ENCODE data around the gene MEGF11. TPM values are rescaled to one million over a fixed set of nuclear protein-coding genes. Genes with fewer than 3 reads are reported as not detected.
A peak's percentile ranks its signal among the peaks of the same experiment; 100 is the strongest.

The MEGF11 gene
- total RNA-seq, 1 experiment from 2014 or later, result 2.3 TPM

DNA sequence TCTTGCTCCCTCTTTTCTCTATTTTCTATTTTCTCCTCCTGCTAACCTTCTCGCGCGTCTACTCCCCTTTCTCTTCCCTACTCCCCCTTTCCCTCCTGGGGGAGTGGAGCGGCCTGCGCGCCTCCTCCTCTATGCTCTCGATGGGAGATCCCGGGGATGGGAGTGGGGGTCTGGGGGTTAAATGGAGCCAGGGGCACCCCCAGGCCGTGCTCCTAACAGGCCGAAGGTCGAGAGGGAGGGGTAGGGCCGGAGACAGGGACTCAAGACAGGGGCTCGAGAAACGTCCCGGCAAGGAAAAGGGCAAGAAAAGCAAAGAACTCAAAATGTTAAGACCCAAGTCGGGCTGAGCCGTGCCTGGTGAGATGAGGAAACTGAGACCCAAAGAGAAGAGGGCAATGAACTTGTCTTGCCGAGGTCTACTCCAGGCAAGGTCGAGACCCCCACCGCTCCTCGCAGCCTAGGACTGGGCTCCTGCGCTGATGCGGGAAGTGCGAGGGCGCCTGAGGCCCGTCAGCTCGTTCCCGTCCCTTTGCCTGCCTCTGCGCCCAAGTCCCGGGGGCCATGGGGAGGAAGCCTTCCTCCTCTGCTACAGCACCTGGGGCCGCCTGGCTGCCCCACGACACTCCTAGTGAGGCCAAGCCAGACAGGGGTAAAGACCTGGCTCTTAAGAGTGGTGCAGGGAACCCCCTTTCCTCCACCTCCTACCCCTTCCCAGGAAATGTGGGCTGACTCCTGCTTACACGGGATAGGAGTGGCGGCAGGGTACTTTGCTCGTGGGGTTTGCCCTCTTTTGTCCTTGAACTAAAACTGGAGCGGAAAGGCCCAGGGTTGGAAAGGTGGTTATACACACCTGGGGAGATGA is 770 bp upstream of the MEGF11 start:
- DNase-seq (ENCODE audit: low read depth, low spot score) (no peak), ATAC-seq (no peak)
- H3K9me2 ChIP-seq (ENCODE audit: insufficient read depth), result no peaks in the 10 kb centered on the region
- H3K4me2 ChIP-seq (ENCODE audit: low read length), result peak overlapping the region; percentile 100
- H2AFZ ChIP-seq (ENCODE audit: low read depth, low read length, poor library complexity, severe bottlenecking), result peak overlapping the region; percentile 32
- no peaks in the 10 kb centered on the region for H3K9me3 ChIP-seq (ENCODE audit: control insufficient read depth in 1 of 2, insufficient read depth in 1 of 2, low read depth in 1 of 2, low read length in 2 of 2)
- intact Hi-C loops (cut with micrococcal nuclease), result loop anchor here (5.0 kb wide), 1 partner anchor 33 kb away; no protein-coding TSS in a partner anchor
- ChIA-PET RAD21 (ENCODE audit: low non-redundant PET in 1 of 2, low total read pairs in 2 of 2, uncharacterized antibody in 2 of 2, unreplicated experiment in 2 of 2) (interaction anchor here in 1 of 2 experiments (0.7 kb wide), 1 partner anchor 37 kb away, joined by 4 read pairs; no protein-coding TSS in a partner anchor), POLR2A (no interaction called here), CTCF (no interaction called here)
- TF ChIP-seq, protein P1, sequence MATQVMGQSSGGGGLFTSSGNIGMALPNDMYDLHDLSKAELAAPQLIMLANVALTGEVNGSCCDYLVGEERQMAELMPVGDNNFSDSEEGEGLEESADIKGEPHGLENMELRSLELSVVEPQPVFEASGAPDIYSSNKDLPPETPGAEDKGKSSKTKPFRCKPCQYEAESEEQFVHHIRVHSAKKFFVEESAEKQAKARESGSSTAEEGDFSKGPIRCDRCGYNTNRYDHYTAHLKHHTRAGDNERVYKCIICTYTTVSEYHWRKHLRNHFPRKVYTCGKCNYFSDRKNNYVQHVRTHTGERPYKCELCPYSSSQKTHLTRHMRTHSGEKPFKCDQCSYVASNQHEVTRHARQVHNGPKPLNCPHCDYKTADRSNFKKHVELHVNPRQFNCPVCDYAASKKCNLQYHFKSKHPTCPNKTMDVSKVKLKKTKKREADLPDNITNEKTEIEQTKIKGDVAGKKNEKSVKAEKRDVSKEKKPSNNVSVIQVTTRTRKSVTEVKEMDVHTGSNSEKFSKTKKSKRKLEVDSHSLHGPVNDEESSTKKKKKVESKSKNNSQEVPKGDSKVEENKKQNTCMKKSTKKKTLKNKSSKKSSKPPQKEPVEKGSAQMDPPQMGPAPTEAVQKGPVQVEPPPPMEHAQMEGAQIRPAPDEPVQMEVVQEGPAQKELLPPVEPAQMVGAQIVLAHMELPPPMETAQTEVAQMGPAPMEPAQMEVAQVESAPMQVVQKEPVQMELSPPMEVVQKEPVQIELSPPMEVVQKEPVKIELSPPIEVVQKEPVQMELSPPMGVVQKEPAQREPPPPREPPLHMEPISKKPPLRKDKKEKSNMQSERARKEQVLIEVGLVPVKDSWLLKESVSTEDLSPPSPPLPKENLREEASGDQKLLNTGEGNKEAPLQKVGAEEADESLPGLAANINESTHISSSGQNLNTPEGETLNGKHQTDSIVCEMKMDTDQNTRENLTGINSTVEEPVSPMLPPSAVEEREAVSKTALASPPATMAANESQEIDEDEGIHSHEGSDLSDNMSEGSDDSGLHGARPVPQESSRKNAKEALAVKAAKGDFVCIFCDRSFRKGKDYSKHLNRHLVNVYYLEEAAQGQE (IDR thresholded peaks at IDR 0.05; ENCODE audit: low read depth), result no peak
- TF ChIP-seq JUND (IDR thresholded peaks at IDR 0.05) (no peak), EZH2 (IDR thresholded peaks at IDR 0.05) (no peak), RAD21 (IDR thresholded peaks at IDR 0.05; ENCODE audit: low read depth) (no peak)
- no TSS peak for BruUV-seq (replicated peaks)
- no peaks in the 10 kb centered on the region for H3K36me3 ChIP-seq (ENCODE audit: control insufficient read depth in 1 of 2, insufficient read depth in 2 of 2, low read length in 2 of 2)
- H3K4me1 ChIP-seq (ENCODE audit: control insufficient read depth in 1 of 2, insufficient read depth in 2 of 2, low read length in 2 of 2), result peaks cover 0 to 20% of the 10 kb centered on the region in 2 experiments; a peak in 2 of 4 replicates
- H3K4me3 ChIP-seq (replicated peaks in 1 of 2; ENCODE audit: low read depth in 1 of 2, low read length in 2 of 2), result peak overlapping the region; percentile 65 to 78
- no peaks in the 10 kb centered on the region for H3K79me2 ChIP-seq (ENCODE audit: insufficient read depth, low read length)
- H3K9ac ChIP-seq (ENCODE audit: low read length), result no peak overlapping the region
- H4K20me1 ChIP-seq (ENCODE audit: insufficient read depth), result no peaks in the 10 kb centered on the region
- no peak overlapping the region for H3K27ac ChIP-seq (ENCODE audit: low read depth, low read length)
- H3K27me3 ChIP-seq (ENCODE audit: insufficient read depth, low read length), result peaks cover 3% of the 10 kb centered on the region; the same call in 1 of the 2 replicates
